22Rv1 (cell line): ENCODE measurements around the gene AGPAT4.

Source experiments
- CTCF ChIP-seq: fragments of 450-650 bp; IDR thresholded peaks from 2 replicates; pipeline ENCODE4 v1.5.1; 2017; ENCODE audit warnings: mild to moderate bottlenecking
- ZFX ChIP-seq: fragments of 450-650 bp; IDR thresholded peaks from 2 replicates; pipeline ENCODE4 v1.6.1; 2017; ENCODE audit warnings: antibody characterized with exemption, borderline replicate concordance

GRCh38 chr6:161233986-161234661 lies 39.7 kb downstream of the AGPAT4 start:
- TF ChIP-seq CTCF = no peak
- TF ChIP-seq ZFX = no peak
